ENCODE measurements around the gene CEACAM4.

The CEACAM4 gene

DNA sequence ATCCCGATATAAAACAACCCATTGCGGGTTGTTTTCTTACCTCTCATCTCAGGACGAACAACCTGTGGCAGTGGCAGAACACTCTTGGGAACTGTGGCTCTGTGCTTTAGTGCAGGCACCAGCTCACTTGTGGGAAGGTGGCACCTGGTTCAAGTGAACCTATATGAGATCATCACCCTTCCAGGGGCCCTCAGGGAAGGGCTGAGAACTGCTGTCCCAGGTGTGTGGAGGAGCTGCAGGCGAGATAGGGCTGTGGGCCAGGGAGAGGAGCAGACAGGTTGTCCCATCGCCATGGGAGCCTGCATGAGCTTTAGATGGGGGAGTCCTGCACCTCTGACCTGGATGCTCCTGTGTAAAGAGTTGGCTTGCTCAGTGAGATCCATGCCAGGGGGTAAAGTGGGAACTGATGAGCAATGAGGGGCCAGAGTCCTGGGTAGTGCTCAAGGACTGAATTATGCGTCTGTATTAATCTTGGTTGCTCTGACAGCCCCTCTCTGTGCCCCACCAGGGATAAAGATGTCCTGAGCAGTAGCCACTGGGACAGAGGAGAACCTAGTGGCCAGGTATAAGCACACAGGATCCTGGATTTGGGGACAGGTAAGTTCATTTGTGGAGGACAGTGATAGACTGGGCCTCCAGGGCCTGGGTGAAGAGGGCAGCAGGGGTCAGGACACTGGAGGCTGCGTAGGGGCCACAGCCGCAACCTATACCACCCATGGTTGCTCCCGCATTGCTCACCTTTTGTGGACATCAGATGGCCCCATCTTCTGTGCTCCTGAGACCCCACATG lies 8.7 kb downstream of the CEACAM4 start:
- no peak for DNase-seq (ENCODE audit: low spot score)

- DNase-seq (ENCODE audit: low spot score): no peak
Observed at GRCh38 chr19:41616792-41617621, 9.9 kb downstream of the CEACAM4 start.

DNA sequence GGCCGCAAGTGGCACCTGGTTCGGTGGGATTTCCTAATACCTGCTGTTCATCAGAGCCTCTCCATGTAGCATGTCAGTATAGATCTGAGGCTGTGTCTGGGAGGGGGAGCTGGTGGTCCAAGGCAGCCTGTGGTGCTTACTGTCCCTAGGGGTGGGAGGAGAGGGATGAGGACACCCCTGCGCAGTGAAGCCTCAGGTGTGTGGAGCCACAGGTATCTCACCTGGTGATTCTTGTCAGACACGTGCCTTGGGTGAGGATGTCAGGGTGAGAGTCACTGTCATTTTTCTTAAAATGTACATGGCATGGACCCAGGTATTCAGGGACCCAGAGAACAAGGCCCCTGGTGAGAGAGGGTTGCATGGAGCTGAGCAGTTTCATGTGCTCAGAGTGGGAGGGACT lies 11.7 kb downstream of the CEACAM4 start:
- DNase-seq (ENCODE audit: low spot score): no peak

DNA sequence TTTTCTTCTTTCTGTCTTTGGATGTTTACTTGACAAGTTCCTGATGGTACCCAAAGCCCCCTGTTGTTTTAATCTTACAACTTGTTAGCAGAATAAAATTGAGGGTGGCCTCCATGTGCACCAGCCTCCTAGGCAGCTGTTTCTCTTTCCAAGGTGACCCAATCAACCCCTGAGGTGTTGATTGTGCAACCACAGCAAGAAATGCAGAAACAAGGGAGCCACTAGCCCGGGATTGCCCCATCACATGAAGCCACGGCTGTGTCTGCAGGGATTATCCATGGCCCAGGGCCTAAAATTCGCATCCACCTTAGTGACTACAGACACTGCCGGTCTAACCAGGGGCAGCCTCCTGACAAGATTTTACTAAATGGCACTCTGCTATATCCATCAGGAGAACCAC lies 14.4 kb downstream of the CEACAM4 start:
- DNase-seq (ENCODE audit: low spot score): no peak

DNA sequence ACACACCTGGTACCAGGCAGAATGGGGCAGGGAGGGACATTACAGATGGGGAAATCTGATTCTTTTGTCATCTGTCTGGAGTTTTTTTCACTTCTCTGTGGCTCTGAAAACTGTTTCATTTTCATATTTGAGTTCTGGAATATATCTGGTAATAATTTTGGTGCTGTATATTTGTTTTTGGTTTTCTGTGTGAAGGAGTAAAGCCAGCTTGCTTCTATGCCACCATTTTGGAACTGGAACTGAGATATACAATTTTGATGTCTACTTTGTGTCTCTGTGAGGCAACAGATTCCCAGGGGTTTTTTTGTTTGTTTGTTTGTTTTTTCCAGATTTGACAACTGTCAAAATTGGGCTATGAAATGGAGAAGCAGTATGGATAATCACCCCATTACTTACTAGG lies 16.1 kb downstream of the CEACAM4 start:
- no peak for DNase-seq (ENCODE audit: low spot score)

GRCh38 chr19:41607668-41608067 lies 19.2 kb downstream of the CEACAM4 start:
- DNase-seq (ENCODE audit: low spot score): no peak

DNA sequence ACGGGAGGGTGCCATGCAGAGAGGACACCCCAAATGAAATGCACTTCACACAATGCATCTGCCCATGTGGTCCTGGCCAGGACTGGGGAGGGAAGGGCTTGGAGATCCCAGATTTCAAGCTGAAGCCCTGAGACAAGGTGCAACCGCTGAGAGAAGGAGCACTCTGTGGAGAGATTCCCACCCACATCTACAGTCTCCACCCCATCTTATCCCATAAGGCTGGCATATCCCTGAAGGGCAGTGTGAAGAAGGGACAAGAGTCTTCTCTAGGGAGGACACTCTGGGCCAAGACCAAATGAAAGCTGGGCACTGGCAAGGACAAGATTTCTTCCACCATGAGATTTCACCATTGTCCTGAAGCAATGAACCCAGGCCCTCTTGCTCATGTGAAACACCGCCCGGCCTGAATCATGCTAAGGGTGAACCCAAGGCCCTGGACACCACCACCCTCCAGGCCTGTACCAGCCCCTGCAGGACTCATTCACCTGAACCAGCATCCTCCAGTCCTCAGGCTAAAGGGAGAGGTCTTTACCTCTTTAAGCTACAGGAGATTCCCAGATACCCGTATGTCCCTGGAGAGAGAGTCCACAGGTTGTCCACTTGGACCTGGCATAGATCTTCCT lies 20.5 kb downstream of the CEACAM4 start:
- no peak for DNase-seq (ENCODE audit: low spot score)

- DNase-seq (ENCODE audit: low spot score): no peak
Observed at GRCh38 chr19:41604831-41605230, 22.0 kb downstream of the CEACAM4 start.

GRCh38 chr19:41601771-41602170 lies 25.1 kb downstream of the CEACAM4 start:
- no peak for DNase-seq (ENCODE audit: low spot score)

- DNase-seq (ENCODE audit: low spot score): no peak
Observed at GRCh38 chr19:41599175-41599966, 27.5 kb downstream of the CEACAM4 start.

DNA sequence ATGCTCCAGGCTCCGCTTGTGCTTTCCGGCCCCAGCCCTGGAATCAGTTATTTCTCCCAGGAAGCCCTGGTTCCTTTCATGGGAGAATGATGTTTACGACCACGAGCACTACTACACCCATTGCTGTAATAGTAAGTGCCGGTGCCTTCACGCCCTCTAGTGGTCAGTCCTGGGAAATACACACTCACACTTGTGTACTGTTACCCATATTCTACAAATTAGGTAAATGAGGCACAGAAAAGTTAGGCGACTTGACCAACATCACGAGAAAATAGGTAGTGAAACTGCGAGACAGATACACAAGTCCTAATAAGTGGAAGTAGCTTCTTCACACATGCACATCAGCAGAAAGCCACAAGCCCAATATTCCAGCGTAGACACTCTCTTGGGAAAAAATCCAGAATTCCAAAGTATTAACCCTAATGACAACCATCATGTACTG lies 29.3 kb downstream of the CEACAM4 start:
- DNase-seq (ENCODE audit: low spot score): peak; percentile 86

- no peak for DNase-seq (ENCODE audit: low spot score)
Observed at GRCh38 chr19:41595890-41596280, 31.0 kb downstream of the CEACAM4 start.

GRCh38 chr19:41595258-41595889 lies 31.5 kb downstream of the CEACAM4 start:
- DNase-seq (ENCODE audit: low spot score): peak; percentile 89

DNA sequence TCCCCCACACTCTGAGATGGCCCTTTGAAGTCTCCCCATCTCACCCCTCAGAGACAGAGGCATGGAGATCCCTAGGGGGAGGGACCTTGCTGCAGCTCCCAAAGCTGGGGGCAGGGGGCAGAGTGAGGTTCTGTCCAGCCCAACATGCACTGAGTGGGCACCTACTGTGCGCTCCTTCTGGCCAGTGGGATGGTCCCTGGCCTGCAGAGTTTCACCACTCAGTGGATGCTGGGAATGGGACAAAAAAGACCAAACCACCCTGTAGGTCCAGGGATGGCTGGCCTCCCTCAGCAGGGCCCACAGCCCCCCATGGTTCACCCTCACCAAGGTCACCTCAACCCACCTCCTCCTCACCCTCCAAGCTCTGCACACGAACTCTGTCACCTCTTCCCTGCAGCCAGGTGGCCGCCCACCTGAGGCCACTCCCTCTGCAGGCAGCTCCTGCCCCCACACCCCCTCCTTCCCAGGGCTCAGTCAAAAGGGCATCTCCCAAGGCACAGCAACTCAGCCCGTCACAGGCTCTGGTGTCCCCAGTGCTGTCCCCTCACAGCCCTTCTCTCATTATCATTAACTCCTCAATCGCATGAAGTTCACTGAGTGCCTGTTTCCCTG lies 34.8 kb downstream of the CEACAM4 start:
- no peak for DNase-seq (ENCODE audit: low spot score)

GRCh38 chr19:41590936-41591335 lies 35.9 kb downstream of the CEACAM4 start:
- no peak for DNase-seq (ENCODE audit: low spot score)

DNA sequence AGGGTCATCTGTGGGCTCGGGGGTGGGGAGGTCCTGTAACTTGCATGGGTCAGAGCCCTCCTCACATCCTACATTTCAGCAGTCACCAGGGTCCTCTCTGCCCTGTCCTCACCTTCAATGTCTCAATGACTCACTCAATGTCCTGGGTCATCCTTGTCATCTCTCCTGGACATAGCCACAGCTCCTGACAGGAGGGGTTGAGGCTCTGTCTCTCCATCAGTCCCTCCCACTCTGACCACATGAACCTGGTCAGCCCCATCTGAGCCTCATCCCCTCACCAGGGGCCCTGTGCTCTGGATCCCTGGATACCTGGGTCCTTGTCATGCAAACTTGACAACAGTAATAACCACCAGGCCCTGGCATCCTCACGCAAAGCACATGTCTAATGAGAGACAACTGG lies 37.5 kb downstream of the CEACAM4 start:
- DNase-seq (ENCODE audit: low spot score): no peak

DNA sequence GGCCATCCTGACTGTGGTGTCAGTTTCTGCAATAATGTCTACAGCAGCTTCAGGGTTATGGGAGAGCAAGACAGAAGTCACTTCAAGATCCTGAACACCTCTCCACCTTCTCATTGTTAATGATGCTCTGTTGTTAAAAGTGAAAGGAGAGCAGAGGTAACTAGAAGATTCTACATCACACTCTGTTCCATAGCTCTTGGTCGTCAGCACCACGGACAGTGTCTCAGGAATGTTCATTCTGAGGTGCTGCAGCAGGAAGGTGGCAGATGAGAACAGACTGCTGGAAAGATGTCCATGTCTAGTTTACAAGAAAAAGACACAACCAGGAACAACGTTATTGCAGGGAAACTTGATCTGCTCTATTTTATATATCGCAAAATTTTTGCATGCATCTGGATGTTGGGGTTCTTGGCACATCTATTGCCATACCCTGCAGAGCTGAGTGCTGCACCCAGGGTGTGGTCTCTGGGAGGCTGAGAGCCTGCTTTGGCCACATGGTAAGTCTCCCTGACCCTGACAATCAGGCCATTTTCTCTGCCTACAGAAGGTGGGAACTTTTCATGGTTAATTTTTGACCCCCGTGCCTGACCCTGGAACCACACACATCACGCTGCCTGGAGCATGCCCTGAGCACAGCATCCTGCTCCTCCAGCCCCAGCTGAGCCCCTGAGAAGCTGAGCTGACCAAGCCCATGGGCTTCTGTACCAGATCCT lies 38.2 kb downstream of the CEACAM4 start:
- peak; percentile 20 for DNase-seq (ENCODE audit: low spot score)

DNA sequence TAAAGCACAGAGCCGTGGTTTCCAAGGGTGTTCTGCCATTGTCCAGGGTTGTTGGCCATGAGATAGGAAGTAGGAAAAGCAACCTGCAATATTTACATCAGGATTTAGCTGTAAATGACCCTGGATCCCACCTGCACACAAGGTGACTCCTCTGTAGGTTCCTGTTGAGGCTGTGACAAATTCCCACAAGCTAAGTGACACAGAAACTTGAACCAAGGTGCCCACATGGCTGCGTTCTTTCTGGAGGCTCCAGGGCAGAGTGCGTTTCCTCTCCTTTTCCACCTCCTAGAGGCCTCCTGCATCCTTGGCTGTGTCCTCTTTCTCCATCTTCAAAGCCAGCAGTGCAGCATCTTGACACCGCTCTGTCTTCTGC lies 39.0 kb downstream of the CEACAM4 start:
- no peak for DNase-seq (ENCODE audit: low spot score)

GRCh38 chr19:41587101-41587837 lies 39.6 kb downstream of the CEACAM4 start:
- DNase-seq (ENCODE audit: low spot score): no peak

- DNase-seq (ENCODE audit: low spot score): no peak
Observed at GRCh38 chr19:41586064-41586463, 40.8 kb downstream of the CEACAM4 start.
